Measurements from ENCODE around the gene USB1.

DNA sequence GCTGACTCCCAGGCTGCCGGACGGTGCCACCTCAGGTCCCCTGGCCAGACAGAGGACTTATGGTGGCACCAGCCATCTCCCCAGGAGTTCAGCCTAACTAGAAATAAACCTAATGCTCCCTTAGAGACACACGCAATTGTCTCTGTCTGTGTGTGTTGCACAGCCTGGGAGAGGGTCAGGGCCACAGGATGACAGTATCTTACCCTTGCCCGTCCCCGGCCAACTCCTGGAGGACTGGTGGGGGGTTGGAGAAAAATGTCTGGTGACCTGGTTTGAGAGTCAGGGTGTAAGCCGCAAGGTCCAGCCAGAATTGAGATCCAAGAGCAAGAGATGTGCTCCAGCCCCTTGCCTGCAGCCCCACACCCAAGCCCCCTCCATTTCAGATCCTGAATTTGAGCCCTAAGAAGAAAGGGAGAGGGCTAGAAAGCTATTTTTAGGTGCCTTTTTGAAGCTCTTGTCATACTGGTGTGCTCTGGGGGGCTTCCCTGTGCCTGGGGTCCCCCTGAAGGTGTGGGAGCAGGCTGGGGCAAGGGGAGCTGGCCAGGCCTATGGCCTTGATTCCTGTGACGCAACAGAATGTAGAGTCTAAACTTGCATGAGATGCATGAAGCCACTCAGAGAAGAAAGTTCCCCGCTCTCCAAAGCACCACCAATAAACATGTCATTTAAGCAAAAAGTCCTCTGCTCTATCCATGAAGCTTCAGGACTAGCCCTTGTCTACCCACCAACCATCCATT lies 13.6 kb upstream of the USB1 start:
- no peak for TF ChIP-seq EZH2phosphoT487 (IDR thresholded peaks at IDR 0.05; ENCODE audit: insufficient read depth, low read depth)
- no peak for TF ChIP-seq EZH2 (IDR thresholded peaks at IDR 0.05; ENCODE audit: insufficient read depth, poor library complexity, severe bottlenecking)
